GM19438 (cell line): ENCODE data around the gene PAAF1.
A peak's percentile ranks its signal among the peaks of the same experiment; 100 is the strongest.

ENCODE experiments used
- ATAC-seq: cut with Tn5 transposase; IDR thresholded peaks from one replicate; pipeline ENCODE4 v1.9.1; 2021; ENCODE audit warnings: low read depth; ENCODE audit not compliant: unreplicated experiment

Gene PAAF1, protein sequence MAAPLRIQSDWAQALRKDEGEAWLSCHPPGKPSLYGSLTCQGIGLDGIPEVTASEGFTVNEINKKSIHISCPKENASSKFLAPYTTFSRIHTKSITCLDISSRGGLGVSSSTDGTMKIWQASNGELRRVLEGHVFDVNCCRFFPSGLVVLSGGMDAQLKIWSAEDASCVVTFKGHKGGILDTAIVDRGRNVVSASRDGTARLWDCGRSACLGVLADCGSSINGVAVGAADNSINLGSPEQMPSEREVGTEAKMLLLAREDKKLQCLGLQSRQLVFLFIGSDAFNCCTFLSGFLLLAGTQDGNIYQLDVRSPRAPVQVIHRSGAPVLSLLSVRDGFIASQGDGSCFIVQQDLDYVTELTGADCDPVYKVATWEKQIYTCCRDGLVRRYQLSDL

GRCh38 chr11:73876424-73877310 lies at the start of gene PAAF1, which contains the start of gene COA4:
Gene PAAF1, plus strand, starts transcription at chr11:73876999. Its CDS starts 23 bp downstream, at chr11:73877022.
Gene COA4, minus strand, starts transcription at chr11:73876846. Its CDS starts 3,468 bp downstream, at chr11:73873378.
- peak; percentile 97 for ATAC-seq

DNA sequence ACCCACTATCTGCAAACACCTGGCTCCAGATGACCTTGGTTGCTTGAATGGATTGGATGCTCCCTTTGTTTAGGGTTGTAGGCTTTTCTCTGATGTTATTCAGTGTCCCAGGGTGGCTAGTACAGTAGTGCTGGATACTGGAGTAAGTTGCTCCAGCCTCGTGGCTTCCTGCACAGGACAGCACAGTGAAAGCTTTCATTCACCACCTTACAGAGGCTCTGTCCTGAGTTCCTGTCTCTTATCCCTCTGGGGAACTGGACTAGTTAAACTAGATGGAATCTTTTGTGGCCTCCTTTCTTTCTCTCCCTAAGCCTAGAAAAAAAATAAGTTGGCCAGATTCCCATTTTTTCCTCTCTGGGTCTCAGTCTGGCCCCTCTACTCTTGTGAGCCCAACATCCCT lies 46.5 kb upstream of the PAAF1 start:
- no peak for ATAC-seq

- no peak for ATAC-seq
These were observed 43.7 kb upstream of the PAAF1 start for GRCh38 chr11:73833067-73833466.

DNA sequence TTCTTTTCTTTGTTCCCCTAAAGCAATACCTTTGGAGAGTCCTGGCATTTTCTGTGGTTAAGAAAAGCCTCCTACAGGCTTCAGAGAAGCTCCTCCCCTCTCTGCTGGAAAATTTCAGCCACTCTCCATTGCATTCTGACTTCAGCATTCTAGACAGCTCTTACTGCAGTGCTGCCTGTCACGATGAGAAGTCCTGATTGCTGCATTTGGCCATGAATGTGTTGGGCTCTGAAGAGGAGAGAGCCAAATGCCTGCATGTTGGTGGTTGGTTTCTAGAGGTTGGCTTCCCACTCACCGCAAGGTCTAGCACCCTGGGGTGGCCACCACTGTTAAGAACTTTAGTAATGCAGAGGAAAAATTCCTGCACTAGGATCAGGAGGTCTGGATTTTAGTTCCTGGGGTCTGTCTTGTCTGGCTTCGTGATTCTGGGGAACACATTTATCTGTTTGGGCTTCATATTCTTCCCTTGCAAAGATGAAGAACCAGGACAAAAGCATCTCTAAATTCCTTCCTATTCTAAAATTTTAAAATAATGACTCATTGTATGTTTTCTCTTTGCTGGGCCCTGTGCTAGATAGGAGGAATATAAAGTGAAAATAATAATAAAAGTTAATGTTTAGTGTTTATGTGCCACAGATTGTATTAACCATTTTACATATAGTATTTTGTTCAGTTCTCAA lies 38.2 kb upstream of the PAAF1 start:
- ATAC-seq: no peak

GRCh38 chr11:73839123-73839457 lies 37.7 kb upstream of the PAAF1 start:
- no peak for ATAC-seq

DNA sequence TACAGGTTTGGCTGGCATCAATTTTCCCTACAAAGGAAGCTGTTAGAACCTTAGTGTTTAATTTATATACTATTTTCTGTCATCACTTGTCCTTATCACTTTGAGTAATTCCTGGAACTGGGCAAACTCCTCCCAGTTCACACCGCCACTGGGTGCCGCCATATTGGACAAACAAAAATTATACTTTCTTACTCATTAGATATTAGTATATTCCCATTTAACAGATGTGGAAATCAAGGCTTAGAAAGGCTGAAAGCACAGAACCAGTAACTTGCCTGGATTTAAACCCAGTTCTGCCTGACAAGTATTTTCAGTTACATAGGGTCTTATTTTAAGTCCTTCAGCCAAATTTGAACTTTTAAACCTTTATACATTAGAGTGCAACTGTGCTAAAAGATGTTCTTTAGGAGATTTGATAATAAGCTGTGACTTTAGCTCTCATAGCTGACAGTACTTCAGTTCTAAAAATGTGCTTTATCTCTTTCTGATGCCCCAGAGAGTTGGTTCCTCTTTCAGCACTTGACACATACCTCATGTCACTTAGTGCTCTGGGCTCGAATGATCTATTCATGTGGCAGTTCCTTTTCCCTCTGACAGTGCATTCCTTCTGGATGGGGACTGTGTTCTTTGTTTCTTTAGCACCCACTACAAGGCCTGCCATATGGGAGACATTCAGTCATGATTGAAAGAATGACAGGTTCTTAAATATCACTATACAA lies 25.6 kb upstream of the PAAF1 start:
- no peak for ATAC-seq

GRCh38 chr11:73852049-73852448 lies 24.8 kb upstream of the PAAF1 start:
- no peak for ATAC-seq

DNA sequence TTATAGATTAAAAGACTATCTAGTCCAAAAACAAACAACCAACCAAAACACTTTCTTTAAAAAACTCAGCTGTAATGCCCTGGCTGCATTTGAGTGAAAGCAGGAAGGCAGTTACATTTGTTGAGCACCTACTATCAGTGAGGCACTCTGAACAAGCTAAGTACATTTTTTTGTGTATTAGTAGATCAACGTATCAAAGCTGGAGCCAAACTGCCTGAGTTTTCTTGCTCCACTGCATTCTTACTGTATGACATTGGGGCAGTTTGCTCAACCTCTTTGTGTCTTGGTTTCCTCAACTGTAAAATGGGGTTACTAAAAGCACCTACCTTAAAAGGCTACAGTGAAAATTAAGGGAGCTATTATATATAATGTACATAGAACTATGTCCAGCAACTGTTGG lies 22.1 kb upstream of the PAAF1 start:
- no peak for ATAC-seq

DNA sequence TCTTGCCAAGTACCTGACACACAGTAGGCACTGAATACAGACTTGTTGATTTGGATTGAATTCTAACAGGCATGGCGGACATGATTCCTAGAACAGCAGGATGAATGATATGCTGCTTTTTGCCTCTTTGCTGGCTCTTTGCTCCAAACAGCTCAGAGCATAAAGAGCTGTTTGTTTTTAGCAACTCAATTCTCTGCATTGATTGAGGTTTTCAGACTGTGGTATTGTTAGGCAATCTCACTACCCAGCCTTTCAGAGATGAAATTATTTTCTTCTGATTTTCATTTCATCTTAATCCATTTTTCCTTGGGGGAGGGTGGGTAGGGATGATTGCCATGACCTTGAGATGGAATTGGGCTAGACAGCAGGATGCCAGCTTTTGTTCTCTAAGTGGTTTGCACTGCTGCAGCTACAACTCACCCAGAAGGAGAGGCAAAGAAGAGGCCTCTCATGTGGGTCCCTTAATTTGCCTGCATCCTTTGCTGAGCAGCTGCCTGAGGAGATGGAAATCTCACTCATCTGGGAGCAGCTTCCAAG lies 20.7 kb upstream of the PAAF1 start:
- no peak for ATAC-seq

GRCh38 chr11:73859671-73860070 lies 17.1 kb upstream of the PAAF1 start:
- ATAC-seq: no peak

GRCh38 chr11:73860202-73860601 lies 16.6 kb upstream of the PAAF1 start:
- ATAC-seq: no peak

DNA sequence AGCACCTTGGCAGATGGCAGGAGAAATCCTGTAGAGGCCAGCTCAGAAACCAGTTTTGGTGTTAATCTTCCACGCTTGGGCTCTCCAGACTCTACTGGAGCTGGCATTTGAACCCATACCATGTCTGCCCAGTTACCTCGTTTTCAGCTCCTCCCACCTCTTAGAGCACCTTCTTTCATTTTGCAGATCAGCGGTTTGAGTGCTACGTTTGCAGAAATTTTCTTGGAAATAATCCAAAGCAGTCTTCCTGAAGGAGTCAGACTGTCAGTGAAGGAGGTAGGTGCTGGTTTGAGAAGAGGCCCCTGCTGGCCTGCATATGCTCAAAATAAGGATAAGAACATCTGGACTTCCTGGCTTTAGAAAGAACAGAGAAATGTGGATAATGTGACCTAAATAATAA lies 13.8 kb upstream of the PAAF1 start:
- no peak for ATAC-seq

DNA sequence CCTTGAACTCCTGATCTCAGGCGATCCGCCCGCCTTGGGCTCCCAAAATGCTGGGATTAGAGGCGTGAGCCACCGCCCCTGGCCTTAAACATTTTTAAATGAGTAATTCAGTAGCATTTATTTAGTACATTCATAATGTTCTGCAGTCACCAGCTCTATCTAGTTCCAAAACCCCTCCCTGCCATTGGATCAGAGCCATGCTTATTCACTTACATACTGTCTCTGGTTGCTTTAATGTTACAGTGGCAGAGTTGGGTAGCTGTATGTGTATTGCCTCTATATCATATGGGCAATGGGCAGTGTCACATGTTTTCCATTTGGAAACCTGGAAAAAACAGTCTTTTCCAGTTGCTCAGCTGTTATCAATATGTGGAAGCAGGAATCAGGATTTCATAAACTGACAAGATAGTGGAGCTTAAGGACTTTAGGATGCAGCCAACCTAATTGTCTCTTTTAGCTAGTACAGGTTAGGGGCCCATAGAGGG lies 10.7 kb upstream of the PAAF1 start:
- no peak for ATAC-seq

GRCh38 chr11:73866586-73866996 lies 10.2 kb upstream of the PAAF1 start:
- no peak for ATAC-seq

DNA sequence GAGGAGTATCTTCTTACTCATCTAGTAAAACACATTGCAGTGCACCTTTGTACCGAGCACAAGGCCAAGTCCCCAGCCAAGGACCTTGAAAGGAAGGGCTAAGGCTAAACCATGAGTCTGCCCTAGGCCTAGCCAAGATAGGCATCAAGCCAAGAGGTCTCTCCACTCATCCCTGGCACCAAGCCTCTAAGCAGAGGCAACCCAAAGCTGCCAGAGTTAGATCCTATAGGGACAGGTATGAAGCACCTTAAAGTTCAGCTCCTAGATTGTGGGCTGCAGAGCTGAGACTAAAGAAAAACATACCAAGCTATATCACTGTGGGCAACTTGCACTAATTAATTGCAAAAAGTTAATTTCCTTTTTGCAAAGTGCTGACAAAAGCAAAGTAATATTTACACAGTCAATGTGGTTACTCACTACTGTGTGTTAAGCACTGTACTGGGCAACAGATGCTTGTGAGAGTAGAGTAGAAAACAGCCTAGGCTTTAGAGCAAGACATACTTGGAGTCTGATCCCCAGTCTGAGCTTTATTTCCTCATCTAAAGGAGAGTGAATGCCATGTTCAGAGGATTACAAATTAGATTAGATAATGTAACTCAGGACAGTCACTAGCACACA lies 7.4 kb upstream of the PAAF1 start:
- no peak for ATAC-seq

DNA sequence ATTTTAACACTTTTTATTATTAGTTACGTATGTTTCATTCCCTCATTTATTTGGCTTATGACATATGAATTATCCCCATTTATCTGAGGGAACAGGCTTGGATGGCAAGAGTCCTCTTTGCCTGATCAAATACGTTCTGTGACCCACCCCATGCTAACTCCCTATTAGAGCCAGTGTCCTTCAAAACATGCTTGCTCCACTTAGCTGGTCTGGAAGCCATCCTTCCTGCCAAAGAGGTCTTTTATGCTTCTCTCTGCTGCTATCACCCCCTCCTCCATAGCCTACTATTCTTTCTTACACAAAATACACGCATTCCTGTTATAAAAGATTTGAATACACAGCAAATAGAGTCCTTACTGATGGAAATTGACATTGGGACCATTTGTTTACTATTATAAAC lies 6.5 kb upstream of the PAAF1 start:
- no peak for ATAC-seq

- no peak for ATAC-seq
These were observed 3.9 kb upstream of the PAAF1 start for GRCh38 chr11:73872749-73873357.

DNA sequence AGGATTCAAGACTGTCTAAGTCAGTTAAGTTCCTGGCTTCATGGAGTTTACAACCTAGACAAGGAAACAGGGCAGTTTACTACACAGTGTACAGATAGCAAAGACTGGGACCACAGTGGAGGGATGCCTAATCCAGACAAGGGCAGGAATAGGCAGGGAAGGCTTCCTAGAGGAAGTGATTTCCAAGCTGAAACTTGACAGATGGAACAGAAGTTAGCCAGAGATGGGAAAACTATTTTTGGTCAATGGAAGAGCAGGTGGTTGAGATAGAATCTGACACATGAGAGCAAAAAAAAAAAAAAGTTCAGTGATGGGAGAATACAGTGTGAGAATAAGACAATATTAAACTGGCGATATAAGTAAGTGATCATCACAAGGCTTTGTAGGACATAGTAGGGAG lies 1.4 kb upstream of the PAAF1 start:
- ATAC-seq: no peak

GRCh38 chr11:73875840-73876239 lies 959 bp upstream of the PAAF1 start:
- ATAC-seq: no peak
